Measurements from ENCODE around the gene SYT12.
"Not testable (repeated sequence)": the region's sequence is repeated elsewhere in the genome, so short reads cannot be mapped to it uniquely, and the experiment has no call there.

The SYT12 gene

GRCh38 chr11:66996609-66997273 is 26.2 kb upstream of the SYT12 start:
- in situ Hi-C loops (cut with HindIII; ENCODE audit: low sequenced_read_pairs), result no loop called here

- in situ Hi-C loops (cut with HindIII; ENCODE audit: low sequenced_read_pairs), result no loop called here
Observed at GRCh38 chr11:66999555-66999954, 23.4 kb upstream of the SYT12 start.

- in situ Hi-C loops (cut with HindIII; ENCODE audit: low sequenced_read_pairs), result no loop called here
Observed at GRCh38 chr11:67001332-67001731, 21.6 kb upstream of the SYT12 start.

GRCh38 chr11:67002297-67002913 is 20.5 kb upstream of the SYT12 start:
- in situ Hi-C loops (cut with HindIII; ENCODE audit: low sequenced_read_pairs), result no loop called here

- in situ Hi-C loops (cut with HindIII; ENCODE audit: low sequenced_read_pairs), result no loop called here
Observed at GRCh38 chr11:67002921-67003411, 20.0 kb upstream of the SYT12 start.

- in situ Hi-C loops (cut with HindIII; ENCODE audit: low sequenced_read_pairs), result not testable (repeated sequence)
Observed at GRCh38 chr11:67005200-67005599, 17.7 kb upstream of the SYT12 start.

- in situ Hi-C loops (cut with HindIII; ENCODE audit: low sequenced_read_pairs), result no loop called here
Observed at GRCh38 chr11:67006029-67006884, 16.7 kb upstream of the SYT12 start.

GRCh38 chr11:67007126-67007525 is 15.8 kb upstream of the SYT12 start:
- in situ Hi-C loops (cut with HindIII; ENCODE audit: low sequenced_read_pairs), result no loop called here

- in situ Hi-C loops (cut with HindIII; ENCODE audit: low sequenced_read_pairs), result no loop called here
Observed at GRCh38 chr11:67010296-67010905, 12.5 kb upstream of the SYT12 start.

GRCh38 chr11:67013511-67014045 is 9.4 kb upstream of the SYT12 start:
- in situ Hi-C loops (cut with HindIII; ENCODE audit: low sequenced_read_pairs), result no loop called here

GRCh38 chr11:67014343-67014742 is 8.6 kb upstream of the SYT12 start:
- in situ Hi-C loops (cut with HindIII; ENCODE audit: low sequenced_read_pairs), result no loop called here

- in situ Hi-C loops (cut with HindIII; ENCODE audit: low sequenced_read_pairs), result no loop called here
Observed at GRCh38 chr11:67015048-67015447, 7.9 kb upstream of the SYT12 start.

- in situ Hi-C loops (cut with HindIII; ENCODE audit: low sequenced_read_pairs), result no loop called here
Observed at GRCh38 chr11:67016550-67016949, 6.4 kb upstream of the SYT12 start.

GRCh38 chr11:67020949-67021348 is 2.0 kb upstream of the SYT12 start:
- in situ Hi-C loops (cut with HindIII; ENCODE audit: low sequenced_read_pairs), result loop anchor here (5.0 kb wide), 1 partner anchor 134 kb away; no protein-coding TSS in a partner anchor

GRCh38 chr11:67022341-67022933 is 497 bp upstream of the SYT12 start:
- in situ Hi-C loops (cut with HindIII; ENCODE audit: low sequenced_read_pairs), result loop anchor here (5.0 kb wide), 1 partner anchor 135 kb away; no protein-coding TSS in a partner anchor

GRCh38 chr11:67023957-67024353 is 1.0 kb downstream of the SYT12 start:
- in situ Hi-C loops (cut with HindIII; ENCODE audit: low sequenced_read_pairs), result loop anchor here (5.0 kb wide), 1 partner anchor 137 kb away; no protein-coding TSS in a partner anchor

- in situ Hi-C loops (cut with HindIII; ENCODE audit: low sequenced_read_pairs), result loop anchor here (5.0 kb wide), 1 partner anchor 137 kb away; no protein-coding TSS in a partner anchor
Observed at GRCh38 chr11:67024410-67024809, 1.5 kb downstream of the SYT12 start.

GRCh38 chr11:67024966-67025365 is 2.0 kb downstream of the SYT12 start:
- in situ Hi-C loops (cut with HindIII; ENCODE audit: low sequenced_read_pairs), result loop anchor here (5.0 kb wide), 1 partner anchor 138 kb away; no protein-coding TSS in a partner anchor

GRCh38 chr11:67025750-67026149 is 2.8 kb downstream of the SYT12 start:
- in situ Hi-C loops (cut with HindIII; ENCODE audit: low sequenced_read_pairs), result no loop called here

GRCh38 chr11:67026941-67027340 is 4.0 kb downstream of the SYT12 start:
- in situ Hi-C loops (cut with HindIII; ENCODE audit: low sequenced_read_pairs), result no loop called here

All from endothelial cell of hepatic sinusoid (primary cell).